ENCODE data around the gene MEX3C.

DNA sequence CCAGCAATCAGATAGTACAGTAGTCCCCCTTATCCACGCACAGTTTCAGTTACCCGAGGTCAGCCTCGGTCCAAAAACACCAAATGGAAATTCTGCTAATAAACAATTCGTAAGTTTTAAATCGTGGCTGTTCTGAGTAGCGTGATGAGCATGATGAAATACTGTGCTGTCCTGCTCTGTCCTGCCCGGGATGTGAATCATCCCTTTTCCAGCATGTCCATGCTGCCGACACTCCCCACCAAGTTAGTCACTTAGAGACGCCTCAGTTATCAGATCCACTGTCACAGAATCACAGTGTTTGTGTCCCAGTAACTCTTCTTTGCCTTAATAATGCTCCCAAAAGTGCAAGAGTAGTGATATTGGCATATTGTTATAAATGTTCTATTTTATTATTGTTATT is 62.1 kb downstream of the MEX3C start:
- TF ChIP-seq, protein P1, sequence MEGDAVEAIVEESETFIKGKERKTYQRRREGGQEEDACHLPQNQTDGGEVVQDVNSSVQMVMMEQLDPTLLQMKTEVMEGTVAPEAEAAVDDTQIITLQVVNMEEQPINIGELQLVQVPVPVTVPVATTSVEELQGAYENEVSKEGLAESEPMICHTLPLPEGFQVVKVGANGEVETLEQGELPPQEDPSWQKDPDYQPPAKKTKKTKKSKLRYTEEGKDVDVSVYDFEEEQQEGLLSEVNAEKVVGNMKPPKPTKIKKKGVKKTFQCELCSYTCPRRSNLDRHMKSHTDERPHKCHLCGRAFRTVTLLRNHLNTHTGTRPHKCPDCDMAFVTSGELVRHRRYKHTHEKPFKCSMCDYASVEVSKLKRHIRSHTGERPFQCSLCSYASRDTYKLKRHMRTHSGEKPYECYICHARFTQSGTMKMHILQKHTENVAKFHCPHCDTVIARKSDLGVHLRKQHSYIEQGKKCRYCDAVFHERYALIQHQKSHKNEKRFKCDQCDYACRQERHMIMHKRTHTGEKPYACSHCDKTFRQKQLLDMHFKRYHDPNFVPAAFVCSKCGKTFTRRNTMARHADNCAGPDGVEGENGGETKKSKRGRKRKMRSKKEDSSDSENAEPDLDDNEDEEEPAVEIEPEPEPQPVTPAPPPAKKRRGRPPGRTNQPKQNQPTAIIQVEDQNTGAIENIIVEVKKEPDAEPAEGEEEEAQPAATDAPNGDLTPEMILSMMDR (IDR thresholded peaks at IDR 0.05; ENCODE audit: low read depth, low read length), result no peak
- TF ChIP-seq, protein P2, sequence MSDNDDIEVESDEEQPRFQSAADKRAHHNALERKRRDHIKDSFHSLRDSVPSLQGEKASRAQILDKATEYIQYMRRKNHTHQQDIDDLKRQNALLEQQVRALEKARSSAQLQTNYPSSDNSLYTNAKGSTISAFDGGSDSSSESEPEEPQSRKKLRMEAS (IDR thresholded peaks at IDR 0.05; ENCODE audit: low read depth, low read length), result no peak
- no peak for TF ChIP-seq POLR2A (IDR thresholded peaks at IDR 0.05; ENCODE audit: extremely low read depth, insufficient read length)
- TF ChIP-seq MYC (IDR thresholded peaks at IDR 0.05; ENCODE audit: low read depth, low read length), result no peak
